ENCODE measurements around the gene NSUN6. TPM values are rescaled to one million over a fixed set of nuclear protein-coding genes. Genes with fewer than 3 reads are reported as not detected.

NSUN6 gene
- total RNA-seq, 1 donor from 2014 or later, result 14.3 TPM

GRCh38 chr10:18681366-18681765 lies 30.0 kb upstream of the NSUN6 start:
- no peak for DNase-seq (ENCODE audit: extremely low spot score, unreplicated experiment)
- H3K27me3 Mint-ChIP-seq, result no peaks in the 10 kb centered on the region
- no peak for TF ChIP-seq CTCF (conservative IDR thresholded peaks at IDR 0.05)
- no peak overlapping the region for H3K4me3 Mint-ChIP-seq
- no peaks in the 10 kb centered on the region for H3K4me1 Mint-ChIP-seq (ENCODE audit: unreplicated experiment)
- peak overlapping the region; percentile 14 for H3K27ac Mint-ChIP-seq
- H3K9me3 Mint-ChIP-seq, result no peaks in the 10 kb centered on the region
- H3K36me3 Mint-ChIP-seq, result peaks cover 5% of the 10 kb centered on the region

- no peak for DNase-seq (ENCODE audit: extremely low spot score, unreplicated experiment)
- no peaks in the 10 kb centered on the region for H3K9me3 Mint-ChIP-seq
- H3K36me3 Mint-ChIP-seq, result peaks cover 5% of the 10 kb centered on the region
- no peak overlapping the region for H3K27ac Mint-ChIP-seq
- TF ChIP-seq CTCF (conservative IDR thresholded peaks at IDR 0.05), result no peak
- no peak overlapping the region for H3K4me3 Mint-ChIP-seq
- no peaks in the 10 kb centered on the region for H3K4me1 Mint-ChIP-seq (ENCODE audit: unreplicated experiment)
- no peaks in the 10 kb centered on the region for H3K27me3 Mint-ChIP-seq
Observed at GRCh38 chr10:18680754-18681153, 29.4 kb upstream of the NSUN6 start.

- H3K9me3 Mint-ChIP-seq, result no peaks in the 10 kb centered on the region
- TF ChIP-seq CTCF (conservative IDR thresholded peaks at IDR 0.05), result no peak
- H3K27ac Mint-ChIP-seq, result no peak overlapping the region
- H3K36me3 Mint-ChIP-seq, result peaks cover 26% of the 10 kb centered on the region
- H3K4me3 Mint-ChIP-seq, result no peak overlapping the region
- no peaks in the 10 kb centered on the region for H3K27me3 Mint-ChIP-seq
- no peak for DNase-seq (ENCODE audit: extremely low spot score, unreplicated experiment)
- H3K4me1 Mint-ChIP-seq (ENCODE audit: unreplicated experiment), result no peaks in the 10 kb centered on the region
Observed at GRCh38 chr10:18675086-18675801, 23.9 kb upstream of the NSUN6 start.

GRCh38 chr10:18668026-18668425 lies 16.6 kb upstream of the NSUN6 start:
- H3K4me1 Mint-ChIP-seq (ENCODE audit: unreplicated experiment), result peaks cover 16% of the 10 kb centered on the region
- no peaks in the 10 kb centered on the region for H3K9me3 Mint-ChIP-seq
- no peak for TF ChIP-seq CTCF (conservative IDR thresholded peaks at IDR 0.05)
- H3K27me3 Mint-ChIP-seq, result no peaks in the 10 kb centered on the region
- H3K27ac Mint-ChIP-seq, result peak overlapping the region; percentile 34
- H3K4me3 Mint-ChIP-seq, result no peak overlapping the region
- peaks cover 36% of the 10 kb centered on the region for H3K36me3 Mint-ChIP-seq
- no peak for DNase-seq (ENCODE audit: extremely low spot score, unreplicated experiment)

GRCh38 chr10:18666810-18667209 lies 15.4 kb upstream of the NSUN6 start:
- no peak for TF ChIP-seq CTCF (conservative IDR thresholded peaks at IDR 0.05)
- H3K4me3 Mint-ChIP-seq, result no peak overlapping the region
- peaks cover 35% of the 10 kb centered on the region for H3K36me3 Mint-ChIP-seq
- H3K9me3 Mint-ChIP-seq, result no peaks in the 10 kb centered on the region
- H3K27me3 Mint-ChIP-seq, result no peaks in the 10 kb centered on the region
- peak overlapping the region; percentile 47 for H3K27ac Mint-ChIP-seq
- no peak for DNase-seq (ENCODE audit: extremely low spot score, unreplicated experiment)
- H3K4me1 Mint-ChIP-seq (ENCODE audit: unreplicated experiment), result peaks cover 21% of the 10 kb centered on the region
